Measurements from ENCODE around the gene SMLR1.

SMLR1 gene

GRCh38 chr6:130824978-130825694 is 2.1 kb upstream of the SMLR1 start:
- no peak for DNase-seq (ENCODE audit: low read depth)

GRCh38 chr6:130825772-130826441 is 1.3 kb upstream of the SMLR1 start:
- DNase-seq (ENCODE audit: low read depth) = no peak

- no peak for DNase-seq (ENCODE audit: low read depth)
Observed at GRCh38 chr6:130826442-130827246, 562 bp upstream of the SMLR1 start.

- no peak for DNase-seq (ENCODE audit: low read depth)
Observed at GRCh38 chr6:130829333-130829910, 2.2 kb downstream of the SMLR1 start.

- no peak for DNase-seq (ENCODE audit: low read depth)
Observed at GRCh38 chr6:130831607-130832006, 4.4 kb downstream of the SMLR1 start.

- no peak for DNase-seq (ENCODE audit: low read depth)
Observed at GRCh38 chr6:130833569-130833968, 6.4 kb downstream of the SMLR1 start.

GRCh38 chr6:130834482-130835251 is 7.5 kb downstream of the SMLR1 start:
- DNase-seq (ENCODE audit: low read depth) = no peak

- no peak for DNase-seq (ENCODE audit: low read depth)
Observed at GRCh38 chr6:130836055-130836640, 8.9 kb downstream of the SMLR1 start.

- DNase-seq (ENCODE audit: low read depth) = no peak
Observed at GRCh38 chr6:130837067-130837466, 9.9 kb downstream of the SMLR1 start.

- DNase-seq (ENCODE audit: low read depth) = no peak
Observed at GRCh38 chr6:130838250-130838860, 11.1 kb downstream of the SMLR1 start.

- no peak for DNase-seq (ENCODE audit: low read depth)
Observed at GRCh38 chr6:130838951-130839350, 11.7 kb downstream of the SMLR1 start.

- no peak for DNase-seq (ENCODE audit: low read depth)
Observed at GRCh38 chr6:130839379-130839778, 12.2 kb downstream of the SMLR1 start.

- no peak for DNase-seq (ENCODE audit: low read depth)
Observed at GRCh38 chr6:130840050-130840449, 12.8 kb downstream of the SMLR1 start.

GRCh38 chr6:130841128-130841728 is 14.0 kb downstream of the SMLR1 start:
- no peak for DNase-seq (ENCODE audit: low read depth)

GRCh38 chr6:130843575-130844320 is 16.5 kb downstream of the SMLR1 start:
- DNase-seq (ENCODE audit: low read depth) = no peak

- DNase-seq (ENCODE audit: low read depth) = no peak
Observed at GRCh38 chr6:130846501-130846900, 19.3 kb downstream of the SMLR1 start.

- no peak for DNase-seq (ENCODE audit: low read depth)
Observed at GRCh38 chr6:130847001-130847910, 20.1 kb downstream of the SMLR1 start.

GRCh38 chr6:130848945-130849344 is 21.7 kb downstream of the SMLR1 start:
- DNase-seq (ENCODE audit: low read depth) = no peak

- DNase-seq (ENCODE audit: low read depth) = no peak
Observed at GRCh38 chr6:130849594-130849993, 22.4 kb downstream of the SMLR1 start.
